ENCODE data around the gene SEMA4D.

The SEMA4D gene

GRCh38 chr9:89435071-89435823, 62.7 kb downstream of the SEMA4D start:
- Histone ChIP-seq H3K4me3 (ENCODE audit: low read depth, low read length, poor library complexity, severe bottlenecking) (no peak overlapping the region), H3K9me3 (ENCODE audit: low read length) (no peaks in the 10 kb centered on the region), H3F3A (ENCODE audit: insufficient read depth, low read length) (no peaks in the 10 kb centered on the region), H2AFZ (ENCODE audit: low read length) (no peak overlapping the region), H3K36me3 (ENCODE audit: insufficient read depth, low read length) (no peaks in the 10 kb centered on the region), H3K27ac (ENCODE audit: low read depth, low read length, poor library complexity, severe bottlenecking) (no peak overlapping the region), H3K27me3 (ENCODE audit: insufficient read depth, low read length) (no peaks in the 10 kb centered on the region; the same call in 1 of the 2 replicates), H3K4me2 (ENCODE audit: low read length) (no peak overlapping the region), H3K9ac (ENCODE audit: low read length) (no peak overlapping the region), H3K79me2 (ENCODE audit: insufficient read depth, low read length) (no peaks in the 10 kb centered on the region), H3K9me2 (ENCODE audit: low read depth, low read length) (no peaks in the 10 kb centered on the region), H4K20me1 (ENCODE audit: insufficient read depth, low read length) (no peaks in the 10 kb centered on the region), H3K4me1 (ENCODE audit: insufficient read depth, low read length, severe bottlenecking) (no peaks in the 10 kb centered on the region)
- TF ChIP-seq CTCF (IDR thresholded peaks at IDR 0.05; ENCODE audit: low read length) (no peak), EZH2 (IDR thresholded peaks at IDR 0.05; ENCODE audit: borderline replicate concordance, low read length) (no peak)

- Histone ChIP-seq H4K20me1 (ENCODE audit: insufficient read depth, low read length) (no peaks in the 10 kb centered on the region), H3K9me3 (ENCODE audit: low read length) (no peaks in the 10 kb centered on the region), H3K9me2 (ENCODE audit: low read depth, low read length) (no peaks in the 10 kb centered on the region), H3F3A (ENCODE audit: insufficient read depth, low read length) (no peaks in the 10 kb centered on the region), H3K4me2 (ENCODE audit: low read length) (no peak overlapping the region), H3K36me3 (ENCODE audit: insufficient read depth, low read length) (no peaks in the 10 kb centered on the region), H3K4me1 (ENCODE audit: insufficient read depth, low read length, severe bottlenecking) (no peaks in the 10 kb centered on the region), H3K27ac (ENCODE audit: low read depth, low read length, poor library complexity, severe bottlenecking) (no peak overlapping the region), H3K9ac (ENCODE audit: low read length) (no peak overlapping the region), H3K4me3 (ENCODE audit: low read depth, low read length, poor library complexity, severe bottlenecking) (no peak overlapping the region), H3K27me3 (ENCODE audit: insufficient read depth, low read length) (no peaks in the 10 kb centered on the region; the same call in 1 of the 2 replicates), H3K79me2 (ENCODE audit: insufficient read depth, low read length) (no peaks in the 10 kb centered on the region), H2AFZ (ENCODE audit: low read length) (no peak overlapping the region)
- TF ChIP-seq CTCF (IDR thresholded peaks at IDR 0.05; ENCODE audit: low read length) (no peak), EZH2 (IDR thresholded peaks at IDR 0.05; ENCODE audit: borderline replicate concordance, low read length) (no peak)
Measured at GRCh38 chr9:89434636-89435035, 63.3 kb downstream of the SEMA4D start.

- Histone ChIP-seq H3F3A (ENCODE audit: insufficient read depth, low read length) (no peaks in the 10 kb centered on the region), H3K9me3 (ENCODE audit: low read length) (no peaks in the 10 kb centered on the region), H3K4me3 (ENCODE audit: low read depth, low read length, poor library complexity, severe bottlenecking) (no peak overlapping the region), H3K27ac (ENCODE audit: low read depth, low read length, poor library complexity, severe bottlenecking) (no peak overlapping the region), H2AFZ (ENCODE audit: low read length) (no peak overlapping the region), H3K4me2 (ENCODE audit: low read length) (no peak overlapping the region), H3K9me2 (ENCODE audit: low read depth, low read length) (no peaks in the 10 kb centered on the region), H3K79me2 (ENCODE audit: insufficient read depth, low read length) (no peaks in the 10 kb centered on the region), H3K4me1 (ENCODE audit: insufficient read depth, low read length, severe bottlenecking) (no peaks in the 10 kb centered on the region), H3K36me3 (ENCODE audit: insufficient read depth, low read length) (no peaks in the 10 kb centered on the region), H3K9ac (ENCODE audit: low read length) (no peak overlapping the region), H3K27me3 (ENCODE audit: insufficient read depth, low read length) (no peaks in the 10 kb centered on the region; the same call in 1 of the 2 replicates), H4K20me1 (ENCODE audit: insufficient read depth, low read length) (no peaks in the 10 kb centered on the region)
- no peak for TF ChIP-seq CTCF (IDR thresholded peaks at IDR 0.05; ENCODE audit: low read length)
- no peak for TF ChIP-seq EZH2 (IDR thresholded peaks at IDR 0.05; ENCODE audit: borderline replicate concordance, low read length)
Measured at GRCh38 chr9:89433826-89434225, 64.1 kb downstream of the SEMA4D start.

All from OCI-LY1 (cell line).